Astrocyte (in vitro differentiated cells and primary cell): ENCODE measurements around the gene RANBP17. TPM values are rescaled to one million over a fixed set of nuclear protein-coding genes. Genes with fewer than 3 reads are reported as not detected.

Source experiments
- DNase-seq: peaks from one replicate; pipeline ENCODE4 v3.0.0-alpha.2; 2010; ENCODE audit warnings: low read depth
- FAIRE-seq: peaks from 2 replicates; lab custom pipeline; 2011; peaks lifted over from hg19 to GRCh38; lab: Jason Lieb, UNC
- H2AFZ ChIP-seq: 2 replicates; pipeline ENCODE4 v1.6.0; 2012; ENCODE audit warnings: low read depth, low read length, inconsistent platforms
- H3K27ac ChIP-seq: 2 replicates; pipeline ENCODE4 v1.5.1; 2011; ENCODE audit warnings: low read depth, low read length, inconsistent platforms
- H3K27me3 ChIP-seq: 2 replicates; pipeline ENCODE4 v1.6.0; 2011; ENCODE audit warnings: low read length, inconsistent platforms; ENCODE audit not compliant: insufficient read depth
- H3K36me3 ChIP-seq: 2 replicates; pipeline ENCODE4 v1.5.1; 2011; ENCODE audit warnings: low read length, inconsistent platforms; ENCODE audit not compliant: insufficient read depth
- H3K4me1 ChIP-seq: 2 replicates; pipeline ENCODE4 v1.5.1; 2011; ENCODE audit warnings: low read length, inconsistent platforms; ENCODE audit not compliant: insufficient read depth
- H3K4me2 ChIP-seq: 2 replicates; pipeline ENCODE4 v1.6.0; 2012; ENCODE audit warnings: low read length, inconsistent platforms
- H3K4me3 ChIP-seq: 2 replicates; pipeline ENCODE4 v1.5.1; 2011; ENCODE audit warnings: low read depth, mild to moderate bottlenecking, low read length, inconsistent platforms; ENCODE audit not compliant: insufficient read depth
- H3K79me2 ChIP-seq: 2 replicates; pipeline ENCODE4 v1.6.0; 2012; ENCODE audit warnings: mild to moderate bottlenecking, low read length, inconsistent platforms; ENCODE audit not compliant: insufficient read depth
- H3K9ac ChIP-seq: 2 replicates; pipeline ENCODE4 v1.6.0; 2012; ENCODE audit warnings: mild to moderate bottlenecking, low read length, inconsistent platforms
- H3K9me3 ChIP-seq: 2 replicates; pipeline ENCODE4 v1.5.1; 2012; ENCODE audit warnings: low read depth, mild to moderate bottlenecking, low read length, inconsistent platforms; ENCODE audit not compliant: insufficient read depth
- H4K20me1 ChIP-seq: 2 replicates; pipeline ENCODE4 v1.6.0; 2012; ENCODE audit warnings: low read length, inconsistent platforms; ENCODE audit not compliant: insufficient read depth
- H3K27ac Mint-ChIP-seq: one replicate; pipeline ENCODE4 v1.8.0; 2021; ENCODE audit warnings: mild to moderate bottlenecking, mixed read lengths; ENCODE audit not compliant: unreplicated experiment
- H3K27me3 Mint-ChIP-seq: one replicate; pipeline ENCODE4 v1.8.0; 2021; ENCODE audit warnings: low read depth, mixed read lengths; ENCODE audit not compliant: unreplicated experiment
- H3K36me3 Mint-ChIP-seq: one replicate; pipeline ENCODE4 v1.8.0; 2021; ENCODE audit warnings: low read depth, mixed read lengths; ENCODE audit not compliant: unreplicated experiment
- H3K4me1 Mint-ChIP-seq: one replicate; pipeline ENCODE4 v1.8.0; 2021; ENCODE audit warnings: low read depth, mixed read lengths; ENCODE audit not compliant: unreplicated experiment
- H3K4me3 Mint-ChIP-seq: one replicate; pipeline ENCODE4 v1.8.0; 2021; ENCODE audit warnings: mild to moderate bottlenecking, moderate library complexity, mixed read lengths; ENCODE audit not compliant: unreplicated experiment
- H3K9me3 Mint-ChIP-seq: one replicate; pipeline ENCODE4 v1.8.0; 2021; ENCODE audit warnings: mild to moderate bottlenecking, mixed read lengths; ENCODE audit not compliant: unreplicated experiment
- EZH2 ChIP-seq: IDR thresholded peaks from 2 replicates; pipeline ENCODE4 v1.6.1; 2012; ENCODE audit warnings: mild to moderate bottlenecking, low read length, inconsistent platforms; ENCODE audit not compliant: insufficient read depth
- total RNA-seq: library from RNA; stranded (reverse); gene quantifications from 2 replicates; pipeline ENCODE4 v1.2.1, GENCODE V29; 2021
- TF ChIP-seq, protein P1 (sequence below): IDR thresholded peaks from 2 replicates; pipeline ENCODE4 v1.5.1; 2011; ENCODE audit warnings: low read depth, mild to moderate bottlenecking, inconsistent platforms, low read length, moderate library complexity; ENCODE audit not compliant: insufficient read depth

Gene RANBP17
- total RNA-seq, 1 donor from 2014 or later = 16.2 TPM

- Histone ChIP-seq H3K9ac (no peak overlapping the region), H3K4me1 (no peaks in the 10 kb centered on the region), H2AFZ (no peak overlapping the region), H3K4me3 (no peak overlapping the region), H4K20me1 (no peaks in the 10 kb centered on the region), H3K9me3 (no peaks in the 10 kb centered on the region), H3K27me3 (no peaks in the 10 kb centered on the region), H3K36me3 (peaks cover 3% of the 10 kb centered on the region), H3K79me2 (no peaks in the 10 kb centered on the region), H3K27ac (no peak overlapping the region), H3K4me2 (no peak overlapping the region)
- no peak for DNase-seq
- Mint-ChIP-seq H3K36me3 (peaks cover 6% of the 10 kb centered on the region), H3K27me3 (no peaks in the 10 kb centered on the region), H3K27ac (no peak overlapping the region), H3K4me3 (no peak overlapping the region), H3K9me3 (no peaks in the 10 kb centered on the region), H3K4me1 (no peaks in the 10 kb centered on the region)
- no peak for FAIRE-seq
- no peak for TF ChIP-seq EZH2
- TF ChIP-seq, protein P1, sequence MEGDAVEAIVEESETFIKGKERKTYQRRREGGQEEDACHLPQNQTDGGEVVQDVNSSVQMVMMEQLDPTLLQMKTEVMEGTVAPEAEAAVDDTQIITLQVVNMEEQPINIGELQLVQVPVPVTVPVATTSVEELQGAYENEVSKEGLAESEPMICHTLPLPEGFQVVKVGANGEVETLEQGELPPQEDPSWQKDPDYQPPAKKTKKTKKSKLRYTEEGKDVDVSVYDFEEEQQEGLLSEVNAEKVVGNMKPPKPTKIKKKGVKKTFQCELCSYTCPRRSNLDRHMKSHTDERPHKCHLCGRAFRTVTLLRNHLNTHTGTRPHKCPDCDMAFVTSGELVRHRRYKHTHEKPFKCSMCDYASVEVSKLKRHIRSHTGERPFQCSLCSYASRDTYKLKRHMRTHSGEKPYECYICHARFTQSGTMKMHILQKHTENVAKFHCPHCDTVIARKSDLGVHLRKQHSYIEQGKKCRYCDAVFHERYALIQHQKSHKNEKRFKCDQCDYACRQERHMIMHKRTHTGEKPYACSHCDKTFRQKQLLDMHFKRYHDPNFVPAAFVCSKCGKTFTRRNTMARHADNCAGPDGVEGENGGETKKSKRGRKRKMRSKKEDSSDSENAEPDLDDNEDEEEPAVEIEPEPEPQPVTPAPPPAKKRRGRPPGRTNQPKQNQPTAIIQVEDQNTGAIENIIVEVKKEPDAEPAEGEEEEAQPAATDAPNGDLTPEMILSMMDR = no peak
Measured at GRCh38 chr5:170945275-170945674, 83.5 kb downstream of the RANBP17 start.

- H4K20me1 ChIP-seq = no peaks in the 10 kb centered on the region
- H3K4me3 ChIP-seq = no peak overlapping the region
- H3K9ac ChIP-seq = no peak overlapping the region
- DNase-seq (no peak), FAIRE-seq (no peak)
- H3K36me3 ChIP-seq = no peaks in the 10 kb centered on the region
- H3K4me1 ChIP-seq = no peaks in the 10 kb centered on the region
- no peak overlapping the region for H3K4me2 ChIP-seq
- H3K9me3 ChIP-seq = no peaks in the 10 kb centered on the region
- TF ChIP-seq, protein P1 = no peak
- no peak for TF ChIP-seq EZH2
- H3K9me3 Mint-ChIP-seq = no peaks in the 10 kb centered on the region
- H3K79me2 ChIP-seq = no peaks in the 10 kb centered on the region
- no peak overlapping the region for H3K4me3 Mint-ChIP-seq
- H3K4me1 Mint-ChIP-seq = no peaks in the 10 kb centered on the region
- H3K27me3 ChIP-seq = no peaks in the 10 kb centered on the region
- H3K27ac Mint-ChIP-seq = no peak overlapping the region
- no peak overlapping the region for H2AFZ ChIP-seq
- peaks cover 4% of the 10 kb centered on the region for H3K36me3 Mint-ChIP-seq
- no peaks in the 10 kb centered on the region for H3K27me3 Mint-ChIP-seq
- no peak overlapping the region for H3K27ac ChIP-seq
Measured at GRCh38 chr5:170960567-170960966, 98.7 kb downstream of the RANBP17 start.

DNA sequence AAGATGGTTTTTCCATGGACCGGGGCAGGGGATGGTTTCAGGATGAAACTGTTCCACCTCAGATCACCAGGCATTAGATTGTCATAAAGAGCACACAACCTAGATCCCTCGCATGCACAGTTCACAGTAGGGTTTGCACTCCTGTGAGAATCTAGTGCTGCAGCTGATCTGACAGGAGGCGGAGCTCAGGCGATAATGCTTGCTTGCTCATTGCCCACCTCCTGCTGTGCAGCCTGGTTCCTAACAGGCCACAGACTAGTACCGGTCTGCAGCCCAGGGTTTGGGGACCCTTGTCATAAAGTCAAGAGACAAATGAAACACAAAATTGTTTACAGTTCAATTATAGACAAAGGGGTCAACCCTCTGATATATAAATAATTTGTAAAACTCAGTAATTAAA is 101.7 kb downstream of the RANBP17 start:
- H3K9me3 Mint-ChIP-seq = no peaks in the 10 kb centered on the region
- Histone ChIP-seq H3K27me3 (no peaks in the 10 kb centered on the region), H3K36me3 (no peaks in the 10 kb centered on the region), H2AFZ (no peak overlapping the region), H3K27ac (no peak overlapping the region), H3K9ac (no peak overlapping the region), H4K20me1 (no peaks in the 10 kb centered on the region), H3K4me1 (no peaks in the 10 kb centered on the region), H3K4me3 (no peak overlapping the region), H3K4me2 (no peak overlapping the region), H3K9me3 (no peaks in the 10 kb centered on the region), H3K79me2 (no peaks in the 10 kb centered on the region)
- no peaks in the 10 kb centered on the region for H3K4me1 Mint-ChIP-seq
- no peak overlapping the region for H3K27ac Mint-ChIP-seq
- no peak for DNase-seq
- peaks cover 2% of the 10 kb centered on the region for H3K36me3 Mint-ChIP-seq
- no peak overlapping the region for H3K4me3 Mint-ChIP-seq
- no peak for FAIRE-seq
- TF ChIP-seq, protein P1 = no peak
- no peak for TF ChIP-seq EZH2
- no peaks in the 10 kb centered on the region for H3K27me3 Mint-ChIP-seq
